ENCODE measurements around the gene KBTBD12.
"Not testable (repeated sequence)": the region's sequence is repeated elsewhere in the genome, so short reads cannot be mapped to it uniquely, and the experiment has no call there.

KBTBD12 gene, protein sequence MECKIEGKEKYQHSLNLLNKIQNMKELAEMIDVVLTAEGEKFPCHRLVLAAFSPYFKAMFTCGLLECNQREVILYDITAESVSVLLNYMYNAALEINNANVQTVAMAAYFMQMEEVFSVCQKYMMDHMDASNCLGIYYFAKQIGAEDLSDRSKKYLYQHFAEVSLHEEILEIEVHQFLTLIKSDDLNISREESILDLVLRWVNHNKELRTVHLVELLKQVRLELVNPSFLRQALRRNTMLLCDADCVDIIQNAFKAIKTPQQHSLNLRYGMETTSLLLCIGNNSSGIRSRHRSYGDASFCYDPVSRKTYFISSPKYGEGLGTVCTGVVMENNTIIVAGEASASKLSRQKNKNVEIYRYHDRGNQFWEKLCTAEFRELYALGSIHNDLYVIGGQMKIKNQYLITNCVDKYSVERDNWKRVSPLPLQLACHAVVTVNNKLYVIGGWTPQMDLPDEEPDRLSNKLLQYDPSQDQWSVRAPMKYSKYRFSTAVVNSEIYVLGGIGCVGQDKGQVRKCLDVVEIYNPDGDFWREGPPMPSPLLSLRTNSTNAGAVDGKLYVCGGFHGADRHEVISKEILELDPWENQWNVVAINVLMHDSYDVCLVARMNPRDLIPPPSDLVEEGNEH

GRCh38 chr3:127915115-127915936 is at the start of gene KBTBD12:
Gene KBTBD12, plus strand, starts transcription at chr3:127915232. Its CDS starts 7,830 bp downstream, at chr3:127923062.
- DNase-seq = peak; percentile 65 to 72

GRCh38 chr3:127865941-127866340 is 49.1 kb upstream of the KBTBD12 start:
- DNase-seq = no peak

DNA sequence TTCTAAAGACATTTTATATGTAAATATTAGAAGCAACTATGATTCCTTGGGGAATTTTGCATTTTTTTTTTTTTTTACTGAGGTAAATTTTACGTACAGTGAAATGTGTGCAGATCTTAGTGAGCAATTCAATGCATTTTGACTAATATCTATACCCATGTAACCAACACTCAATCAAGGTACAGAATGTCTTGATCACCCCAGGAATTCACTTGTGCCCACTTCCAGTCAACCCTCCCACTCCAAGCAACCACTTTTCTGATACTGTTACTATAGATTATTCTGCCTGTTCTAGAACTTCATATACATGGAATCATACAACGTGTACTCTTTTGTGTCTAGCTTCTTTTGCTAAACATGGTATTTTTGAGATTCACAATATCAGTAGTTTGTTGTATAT is 47.6 kb upstream of the KBTBD12 start:
- no peak for DNase-seq

DNA sequence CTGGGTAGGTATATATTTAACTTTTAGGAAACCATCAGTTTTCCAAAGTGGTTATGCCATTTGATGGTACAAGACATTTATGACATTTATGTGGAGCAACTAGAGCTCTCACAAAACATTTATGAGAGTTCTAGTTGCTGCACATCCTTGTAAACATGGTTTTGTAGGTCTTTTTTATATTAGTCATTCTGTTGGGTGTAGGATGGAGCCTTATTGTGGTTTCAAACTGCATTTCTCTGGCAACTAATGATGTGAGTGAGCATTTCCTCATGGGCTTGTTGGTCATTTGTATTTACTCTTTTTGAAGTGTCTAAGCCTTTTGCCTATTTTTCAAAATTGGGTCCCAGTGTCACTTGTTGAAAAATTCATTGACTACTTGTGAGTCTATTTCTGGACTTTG is 47.0 kb upstream of the KBTBD12 start:
- no peak for DNase-seq

GRCh38 chr3:127870156-127870555 is 44.9 kb upstream of the KBTBD12 start:
- no peak for DNase-seq

DNA sequence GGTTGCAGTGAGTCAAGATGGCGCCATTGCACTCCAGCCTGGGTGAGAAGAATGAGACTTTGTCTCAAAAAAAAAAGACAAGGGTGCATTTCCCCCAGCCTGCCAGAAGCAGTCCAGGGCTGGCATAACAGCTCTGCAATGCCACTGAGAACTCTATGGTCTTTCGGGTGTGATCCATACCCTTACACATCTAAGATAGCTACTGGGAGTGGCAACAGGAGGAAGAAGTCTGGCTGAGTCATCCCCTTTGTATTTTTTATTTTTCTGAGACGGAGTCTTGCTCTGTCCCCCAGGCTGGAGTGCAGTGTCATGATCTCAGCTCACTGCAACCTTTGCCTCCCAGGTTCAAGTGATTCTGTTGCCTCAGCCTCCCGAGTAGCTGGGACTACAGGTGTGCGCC is 40.9 kb upstream of the KBTBD12 start:
- not testable (repeated sequence) for DNase-seq

DNA sequence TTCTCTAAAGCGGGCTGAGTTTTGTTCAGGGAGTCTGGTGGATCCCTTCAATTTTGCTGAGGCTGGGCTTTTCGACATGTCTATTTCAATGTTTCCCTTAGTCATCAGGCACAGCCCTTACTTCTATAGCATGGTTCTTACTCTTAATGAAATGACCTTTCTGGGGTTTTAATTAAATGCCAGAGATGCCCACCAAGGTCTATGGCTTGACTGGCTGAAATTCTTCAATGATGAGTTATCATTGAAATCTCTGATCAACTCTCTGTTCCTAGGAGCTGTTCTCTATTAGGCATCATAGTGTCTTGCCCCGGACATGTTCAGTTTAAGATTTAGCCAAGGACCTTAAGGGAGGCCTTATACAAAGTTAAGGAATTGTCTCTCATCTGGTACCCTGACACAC is 33.4 kb upstream of the KBTBD12 start:
- no peak for DNase-seq

DNA sequence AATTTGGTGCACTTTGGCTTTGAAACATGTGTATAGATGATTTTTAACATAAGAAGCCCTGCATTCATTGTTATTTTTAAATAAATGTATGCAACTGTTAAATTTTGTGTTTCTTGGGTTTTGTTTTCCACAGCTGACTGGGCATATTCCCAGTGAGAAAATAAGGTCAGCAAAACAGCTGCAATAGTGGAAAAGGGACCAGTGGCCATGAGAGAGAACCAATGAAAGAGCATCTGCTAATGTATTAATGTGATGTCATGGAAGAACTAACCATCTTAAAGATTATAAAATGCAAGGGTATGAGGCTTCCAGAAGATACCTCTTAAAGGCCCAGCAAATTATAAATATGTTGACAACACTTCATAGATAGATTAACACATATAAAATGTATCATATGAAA is 31.0 kb upstream of the KBTBD12 start:
- DNase-seq = no peak

DNA sequence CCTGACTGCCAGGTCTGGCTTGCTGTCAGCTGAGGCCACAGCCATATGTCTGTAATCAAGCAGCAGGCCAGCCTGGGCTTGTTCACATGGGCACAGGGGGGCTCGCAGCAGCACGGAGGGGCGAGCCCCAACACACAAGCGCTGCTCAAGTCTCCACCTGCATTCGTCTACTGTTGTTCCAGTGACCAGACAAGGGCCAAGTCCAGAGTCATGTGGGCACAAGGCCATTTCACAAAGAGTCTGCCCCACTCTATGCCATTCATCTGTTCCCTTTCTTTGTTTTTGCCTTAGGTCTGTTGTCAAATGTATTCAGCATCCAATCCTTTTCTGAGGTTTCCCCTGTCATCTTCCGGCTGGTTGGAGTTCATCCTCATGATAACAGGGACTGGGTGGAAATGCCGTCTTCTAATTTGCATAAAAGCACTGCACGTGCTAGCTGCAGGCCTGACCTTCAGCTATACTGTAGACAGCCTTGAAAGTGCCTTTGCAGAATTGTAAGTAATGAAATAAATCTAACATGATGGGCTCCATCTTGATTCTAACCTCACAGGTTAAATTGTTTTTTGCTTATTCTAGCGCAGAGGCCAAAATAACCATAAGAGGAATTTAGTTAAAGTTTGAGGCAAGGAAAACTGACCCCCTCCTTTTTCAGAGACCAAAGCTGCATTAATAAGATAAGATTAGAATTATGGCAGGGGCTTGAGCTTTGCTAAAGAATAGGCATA is 28.6 kb upstream of the KBTBD12 start:
- DNase-seq = no peak

GRCh38 chr3:127886956-127887231 is 28.1 kb upstream of the KBTBD12 start:
- no peak for DNase-seq

DNA sequence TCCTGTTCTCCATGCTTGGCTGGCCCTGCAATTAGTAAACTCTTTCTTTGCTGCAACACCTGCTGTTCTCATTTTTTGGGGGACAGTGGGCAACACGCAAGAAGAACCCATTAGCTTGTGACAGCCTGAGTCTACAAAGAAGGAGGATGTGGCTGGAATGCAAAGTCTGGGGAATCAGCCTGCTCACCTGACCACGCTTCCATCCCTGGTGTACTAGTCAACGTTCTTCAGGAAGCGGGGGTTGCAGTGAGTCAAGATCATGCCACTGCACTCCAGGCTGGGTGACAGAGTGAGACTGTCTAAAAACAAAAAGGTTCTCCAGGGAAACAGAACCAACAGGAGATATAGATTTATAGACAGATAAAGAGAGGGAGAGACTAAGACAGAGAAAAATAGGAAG is 27.7 kb upstream of the KBTBD12 start:
- no peak for DNase-seq

- no peak for DNase-seq
These were observed 26.9 kb upstream of the KBTBD12 start for GRCh38 chr3:127888156-127888555.

DNA sequence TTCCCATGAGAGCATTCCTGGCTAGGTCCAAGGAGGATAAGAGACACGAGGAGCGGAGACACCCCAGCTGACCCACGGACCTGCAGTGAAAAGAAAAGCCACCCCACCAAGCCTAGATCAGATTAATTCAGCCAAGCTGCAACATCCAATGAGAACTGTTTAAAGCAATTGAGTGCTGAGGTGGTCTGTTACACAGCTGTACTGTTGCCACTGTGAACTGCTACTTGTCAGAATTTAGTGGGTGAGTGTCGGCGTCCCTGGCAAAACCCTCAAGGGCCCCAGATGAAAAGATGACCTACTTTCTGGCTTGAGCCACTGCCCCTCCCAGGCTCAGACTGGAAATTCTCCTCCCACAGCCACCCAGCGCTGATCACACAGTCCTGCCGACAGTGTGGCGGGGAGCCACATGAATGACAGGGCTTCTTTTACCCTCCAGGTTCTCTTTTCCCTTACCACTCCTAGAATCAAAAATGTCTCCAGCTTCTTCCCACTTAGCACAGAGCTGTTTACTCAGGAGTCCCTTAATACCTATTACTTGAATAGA is 26.4 kb upstream of the KBTBD12 start:
- DNase-seq = no peak

DNA sequence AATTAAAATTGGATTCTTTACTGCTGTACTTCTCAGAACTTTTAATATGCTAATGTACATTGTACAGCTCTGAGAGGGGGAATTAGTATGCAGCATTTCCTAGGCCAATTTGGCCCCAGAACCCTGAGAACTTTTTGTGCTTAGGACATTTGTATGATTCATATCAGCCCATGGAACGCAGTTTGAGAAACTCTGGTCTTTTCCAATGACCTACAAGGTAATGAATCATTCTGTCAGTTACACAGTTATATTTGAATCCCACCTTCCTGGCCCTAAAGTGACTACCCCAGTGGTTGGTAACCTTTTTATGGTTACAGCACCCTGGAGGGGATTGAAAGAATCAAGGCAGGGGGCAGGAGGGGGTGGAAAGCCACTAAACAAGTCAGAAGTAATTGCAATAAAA is 25.6 kb upstream of the KBTBD12 start:
- no peak for DNase-seq

DNA sequence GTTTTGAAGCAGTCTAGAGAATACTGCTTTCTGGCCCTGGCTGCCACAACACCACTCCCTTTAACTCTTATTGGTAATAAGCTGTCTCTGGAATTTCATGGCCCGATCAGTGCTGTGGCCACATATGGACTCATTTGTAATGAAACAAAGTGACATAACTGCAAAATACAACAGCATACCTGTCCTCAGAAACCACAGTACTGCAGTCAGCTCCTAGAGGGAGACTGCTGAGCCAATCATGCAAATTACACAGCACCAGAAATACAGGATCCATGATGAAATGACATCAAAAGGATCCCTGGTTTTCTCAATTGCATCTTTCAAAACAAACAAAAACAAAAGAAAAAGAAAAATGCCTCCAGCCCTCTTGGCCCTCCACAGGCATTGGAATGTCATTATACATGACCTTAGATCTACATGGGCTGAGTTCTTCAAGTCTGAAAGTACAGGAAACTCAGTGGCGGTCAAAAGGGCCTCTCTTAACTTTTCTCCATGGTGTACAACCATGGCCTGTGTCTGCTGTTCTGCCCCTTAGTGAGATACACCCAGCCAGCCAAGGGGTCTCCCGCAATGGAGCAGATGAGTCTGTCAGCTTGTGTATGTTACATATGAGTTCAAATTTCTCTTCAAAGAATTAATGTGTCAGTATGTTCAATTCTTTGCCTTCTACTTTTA is 24.9 kb upstream of the KBTBD12 start:
- DNase-seq = no peak

- not testable (repeated sequence) for DNase-seq
These were observed 24.3 kb upstream of the KBTBD12 start for GRCh38 chr3:127890651-127891290.

- DNase-seq = no peak
These were observed 20.6 kb upstream of the KBTBD12 start for GRCh38 chr3:127894481-127894880.

GRCh38 chr3:127899200-127899599 is 15.8 kb upstream of the KBTBD12 start:
- no peak for DNase-seq

GRCh38 chr3:127899766-127900165 is 15.3 kb upstream of the KBTBD12 start:
- DNase-seq = no peak

DNA sequence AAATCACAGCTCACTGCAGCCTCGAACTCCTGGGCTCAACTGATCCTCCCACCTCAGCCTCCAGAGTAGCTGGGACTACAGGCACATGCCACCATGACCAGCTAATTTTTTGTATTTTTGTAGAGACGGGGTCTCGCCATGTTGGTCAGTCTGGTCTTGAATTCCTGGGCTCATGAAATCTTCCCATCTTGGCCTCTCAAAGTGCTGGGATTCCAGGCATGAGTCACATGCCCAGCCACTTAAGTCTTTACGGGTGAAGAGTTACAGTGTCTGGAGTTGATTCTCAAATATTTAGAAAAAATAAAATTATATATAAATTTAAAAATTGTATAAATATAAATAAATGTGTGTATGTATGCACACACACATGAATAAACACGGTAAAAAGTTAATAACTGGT is 14.5 kb upstream of the KBTBD12 start:
- DNase-seq = no peak

DNA sequence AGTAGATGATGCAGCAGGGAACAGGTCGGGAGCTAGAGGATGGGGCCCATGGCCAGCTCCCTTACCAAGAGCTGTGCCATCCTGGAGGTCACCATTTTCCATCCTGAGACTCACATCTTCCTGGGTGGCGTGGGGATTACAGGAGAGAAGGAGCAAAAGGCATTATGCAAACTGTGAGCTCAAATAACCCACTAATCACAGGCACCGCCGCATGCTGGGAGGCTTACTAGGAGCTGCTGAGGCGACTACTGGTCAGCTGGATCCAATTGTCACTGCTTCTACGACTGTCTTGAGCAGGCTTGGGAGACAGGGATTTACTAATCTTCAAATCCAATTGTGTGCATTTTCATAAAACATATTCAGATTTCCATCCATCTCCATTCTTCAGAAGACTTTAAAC is 12.5 kb upstream of the KBTBD12 start:
- DNase-seq = no peak
